H9 (cell line): ENCODE data around the gene SPTBN5. TPM values are rescaled to one million over a fixed set of nuclear protein-coding genes. Genes with fewer than 3 reads are reported as not detected.

Source experiments
- DNase-seq: peaks from one replicate; pipeline ENCODE4 v3.0.0-alpha.2; 2017
- H2AFZ ChIP-seq: one replicate; pipeline ENCODE4 v1.6.1; 2013; ENCODE audit warnings: mild to moderate bottlenecking, low read length, control low read depth, moderate library complexity
- H2AK5ac ChIP-seq: 2 replicates; pipeline ENCODE4 v1.6.1; 2013; ENCODE audit warnings: low read length, control low read depth, mixed read lengths; ENCODE audit not compliant: insufficient read length
- H2BK120ac ChIP-seq: one replicate; pipeline ENCODE4 v1.6.1; 2013; ENCODE audit warnings: low read depth, mild to moderate bottlenecking, low read length, control low read depth, inconsistent platforms; ENCODE audit not compliant: poor library complexity, severe bottlenecking
- H2BK12ac ChIP-seq: 2 replicates; pipeline ENCODE4 v1.6.1; 2013; ENCODE audit warnings: low read length, control low read depth, mixed read lengths, low read depth; ENCODE audit not compliant: insufficient read length
- H2BK15ac ChIP-seq: 2 replicates; pipeline ENCODE4 v1.6.1; 2013; ENCODE audit warnings: low read depth, low read length, control low read depth
- H2BK20ac ChIP-seq: one replicate; pipeline ENCODE4 v1.6.1; 2013; ENCODE audit warnings: low read depth, mild to moderate bottlenecking, low read length, control low read depth, inconsistent platforms; ENCODE audit not compliant: poor library complexity, severe bottlenecking
- H2BK5ac ChIP-seq: 2 replicates; pipeline ENCODE4 v1.6.1; 2013; ENCODE audit warnings: low read length, control low read depth, mixed read lengths; ENCODE audit not compliant: insufficient read length
- H3K14ac ChIP-seq: 2 replicates; pipeline ENCODE4 v1.6.1; 2013; ENCODE audit warnings: low read length, control low read depth; ENCODE audit not compliant: insufficient read depth
- H3K18ac ChIP-seq: 2 replicates; pipeline ENCODE4 v1.6.1; 2013; ENCODE audit warnings: low read depth, mild to moderate bottlenecking, mixed read lengths, low read length, control low read depth; ENCODE audit not compliant: insufficient read length
- H3K23ac ChIP-seq: 2 replicates; pipeline ENCODE4 v1.6.1; 2013; ENCODE audit warnings: low read length, control low read depth, mixed read lengths, low read depth; ENCODE audit not compliant: insufficient read length
- H3K23me2 ChIP-seq: 2 replicates; pipeline ENCODE4 v1.6.1; 2013; ENCODE audit warnings: low read depth, mild to moderate bottlenecking, mixed read lengths, low read length, control low read depth; ENCODE audit not compliant: insufficient read length, poor library complexity, severe bottlenecking
- H3K27ac ChIP-seq: 2 replicates; pipeline ENCODE4 v1.5.1; 2013; ENCODE audit warnings: low read length, control low read depth, mixed read lengths, low read depth; ENCODE audit not compliant: insufficient read length
- H3K27me3 ChIP-seq: 2 replicates; pipeline ENCODE4 v1.6.1; 2013; ENCODE audit warnings: low read length, control low read depth, inconsistent platforms; ENCODE audit not compliant: insufficient read depth
- H3K4ac ChIP-seq: 2 replicates; pipeline ENCODE4 v1.6.1; 2013; ENCODE audit warnings: low read depth, mild to moderate bottlenecking, control low read depth, inconsistent platforms, low read length, moderate library complexity
- H3K4me1 ChIP-seq: 2 replicates; pipeline ENCODE4 v1.6.1; 2013; ENCODE audit warnings: low read length, control low read depth, inconsistent platforms; ENCODE audit not compliant: insufficient read depth
- H3K4me2 ChIP-seq: 2 replicates; pipeline ENCODE4 v1.6.1; 2013; ENCODE audit warnings: low read length, control low read depth, mixed read lengths; ENCODE audit not compliant: insufficient read length, insufficient read depth
- H3K56ac ChIP-seq: 2 replicates; pipeline ENCODE4 v1.6.1; 2013; ENCODE audit warnings: low read depth, mild to moderate bottlenecking, mixed read lengths, low read length, control low read depth; ENCODE audit not compliant: insufficient read length
- H3K79me1 ChIP-seq: 2 replicates; pipeline ENCODE4 v1.6.1; 2013; ENCODE audit warnings: low read depth, mild to moderate bottlenecking, moderate library complexity, low read length, control low read depth, inconsistent platforms; ENCODE audit not compliant: insufficient read depth, poor library complexity, severe bottlenecking
- H3K79me2 ChIP-seq: 2 replicates; pipeline ENCODE4 v1.6.1; 2013; ENCODE audit warnings: low read length, control low read depth, inconsistent platforms; ENCODE audit not compliant: insufficient read depth
- H3K9ac ChIP-seq: 2 replicates; pipeline ENCODE4 v1.6.1; 2013; ENCODE audit warnings: low read length, control low read depth, mixed read lengths; ENCODE audit not compliant: insufficient read length; ENCODE audit errors: extremely low read depth
- H3K9me3 ChIP-seq: one replicate; pipeline ENCODE4 v1.6.1; 2013; ENCODE audit warnings: low read depth, low read length, inconsistent platforms; ENCODE audit not compliant: control insufficient read depth
- H3T11ph ChIP-seq: one replicate; pipeline ENCODE4 v1.6.1; 2013; ENCODE audit warnings: mild to moderate bottlenecking, low read length, control low read depth, inconsistent platforms
- H4K20me1 ChIP-seq: one replicate; pipeline ENCODE4 v1.6.1; 2013; ENCODE audit not compliant: control insufficient read depth, insufficient read length, insufficient read depth
- H4K5ac ChIP-seq: 2 replicates; pipeline ENCODE4 v1.6.1; 2013; ENCODE audit warnings: low read depth, mild to moderate bottlenecking, mixed read lengths, low read length, control low read depth; ENCODE audit not compliant: insufficient read length
- H4K8ac ChIP-seq: replicated peaks from 2 replicates; pipeline ENCODE4 v1.6.1; 2013; ENCODE audit warnings: low read length, control low read depth, mixed read lengths, low read depth; ENCODE audit not compliant: insufficient read length
- H4K91ac ChIP-seq: 2 replicates; pipeline ENCODE4 v1.6.1; 2013; ENCODE audit warnings: low read depth, mild to moderate bottlenecking, moderate library complexity, mixed read lengths, low read length, control low read depth; ENCODE audit not compliant: insufficient read length
- H3K27ac Mint-ChIP-seq, 3 experiments: 2 replicates in 2 of 3; 3 replicates in 1 of 3; pipeline ENCODE4 v1.8.0; 2020 to 2021; ENCODE audit warnings: mixed read lengths in 3 of 3, mild to moderate bottlenecking in 1 of 3, moderate library complexity in 1 of 3
- H3K27me3 Mint-ChIP-seq: 2 replicates; pipeline ENCODE4 v1.8.0; 2021; ENCODE audit warnings: low read depth, mild to moderate bottlenecking, moderate library complexity, mixed read lengths
- H3K36me3 Mint-ChIP-seq, 3 experiments: 2 replicates in 2 of 3; 3 replicates in 1 of 3; pipeline ENCODE4 v1.8.0; 2020 to 2021; ENCODE audit warnings: low read depth in 3 of 3, mixed read lengths in 3 of 3; ENCODE audit not compliant: insufficient read depth in 1 of 3
- H3K4me1 Mint-ChIP-seq, 2 experiments: 2 replicates each; pipeline ENCODE4 v1.8.0; 2020; ENCODE audit warnings: mixed read lengths in 2 of 2
- H3K4me3 Mint-ChIP-seq, 2 experiments: 2 replicates in 1 of 2; 3 replicates in 1 of 2; pipeline ENCODE4 v1.8.0; 2020 to 2021; ENCODE audit warnings: mild to moderate bottlenecking in 2 of 2, mixed read lengths in 2 of 2, moderate library complexity in 1 of 2
- H3K9me3 Mint-ChIP-seq, 2 experiments: 2 replicates in 1 of 2; 3 replicates in 1 of 2; pipeline ENCODE4 v1.8.0; 2020; ENCODE audit warnings: mild to moderate bottlenecking in 2 of 2, mixed read lengths in 2 of 2, moderate library complexity in 1 of 2
- CTCF ChIP-seq: fragments of 200-600 bp; sonication (generic); conservative IDR thresholded peaks from 3 replicates; pipeline ENCODE4 v1.8.0; 2021; ENCODE audit warnings: antibody characterized with exemption, mild to moderate bottlenecking
- WGBS: extraction: QIAGEN DNeasy Blood & Tissue Kit; methylation state at CpG from one replicate; pipeline ENCODE4 v1.1.7; 2013; ENCODE audit warnings: missing lambda C conversion rate, low lambda C conversion rate, mixed read lengths; ENCODE audit not compliant: insufficient read length; ENCODE audit errors: extremely low coverage; 5-methylcytosine and 5-hydroxymethylcytosine counted together
- total RNA-seq: library from RNA; stranded (reverse); gene quantifications from 2 replicates; pipeline ENCODE4 v1.2.1, GENCODE V29; 2021

Gene SPTBN5
- total RNA-seq, 1 experiment from 2014 or later, result 0.90 TPM

- Histone ChIP-seq H2AFZ (no peak overlapping the region), H4K8ac (no peak overlapping the region), H3K18ac (no peak overlapping the region), H2AK5ac (no peak overlapping the region), H4K5ac (no peak overlapping the region), H3K79me2 (0 out of 2 replicates have a peak, but pooled peaks cover 2% of the 10 kb centered on the region), H3K79me1 (no peaks in the 10 kb centered on the region), H3K4me2 (no peak overlapping the region), H2BK12ac (no peak overlapping the region), H3K27ac (no peak overlapping the region), H2BK15ac (no peak overlapping the region), H3T11ph (no peak overlapping the region), H2BK20ac (no peak overlapping the region), H4K20me1 (no peaks in the 10 kb centered on the region), H3K4ac (no peak overlapping the region), H3K9ac (no peak overlapping the region), H3K9me3 (no peaks in the 10 kb centered on the region), H2BK5ac (no peak overlapping the region), H2BK120ac (no peak overlapping the region), H3K23ac (no peak overlapping the region), H4K91ac (no peak overlapping the region), H3K14ac (no peak overlapping the region), H3K23me2 (no peaks in the 10 kb centered on the region), H3K56ac (no peak overlapping the region), H3K27me3 (no peaks in the 10 kb centered on the region), H3K4me1 (peaks cover 10% of the 10 kb centered on the region; the same call in 1 of the 2 replicates)
- Mint-ChIP-seq H3K4me1 (peaks cover 27 to 35% of the 10 kb centered on the region in 2 experiments), H3K9me3 (no peaks in the 10 kb centered on the region; a peak in 1 of 5 replicates), H3K4me3 (no peak overlapping the region), H3K36me3 (peaks cover 0 to 6% (median 5%) of the 10 kb centered on the region in 3 experiments; a peak in 1 of 7 replicates), H3K27me3 (no peaks in the 10 kb centered on the region), H3K27ac (no peak overlapping the region)
- no peak for DNase-seq
- TF ChIP-seq CTCF, result no peak
- no CpG with 5 or more reads among the region's 8 CpGs for WGBS
Measured at GRCh38 chr15:41930221-41930866, 36.5 kb upstream of the SPTBN5 start.
